HG02588 (cell line): ENCODE results near the gene LRRC36.

Experiments
- ATAC-seq: cut with Tn5 transposase; IDR thresholded peaks from one replicate; pipeline ENCODE4 v1.9.1; 2021; ENCODE audit warnings: mild to moderate bottlenecking, moderate library complexity; ENCODE audit not compliant: unreplicated experiment

LRRC36 gene

DNA sequence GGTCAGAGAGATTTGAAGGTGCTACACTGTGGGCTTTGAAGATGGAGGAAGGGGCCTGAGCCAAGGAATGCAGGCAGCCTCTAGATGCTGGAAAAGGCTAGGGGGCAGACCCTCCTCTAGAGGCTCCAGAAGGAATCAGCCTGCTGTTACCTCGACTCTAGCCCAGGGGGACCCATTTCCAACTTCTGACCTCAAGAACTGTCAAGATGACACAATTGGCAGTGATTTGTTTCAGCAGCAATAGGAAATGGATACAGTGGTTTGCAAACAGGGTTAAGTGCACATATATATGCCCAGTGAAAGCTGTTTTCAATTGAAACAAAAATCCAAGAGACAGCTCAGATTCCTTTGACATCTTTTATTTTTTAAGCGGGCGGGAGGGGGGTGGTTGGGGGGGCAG lies 93.3 kb downstream of the LRRC36 start:
- no peak for ATAC-seq

DNA sequence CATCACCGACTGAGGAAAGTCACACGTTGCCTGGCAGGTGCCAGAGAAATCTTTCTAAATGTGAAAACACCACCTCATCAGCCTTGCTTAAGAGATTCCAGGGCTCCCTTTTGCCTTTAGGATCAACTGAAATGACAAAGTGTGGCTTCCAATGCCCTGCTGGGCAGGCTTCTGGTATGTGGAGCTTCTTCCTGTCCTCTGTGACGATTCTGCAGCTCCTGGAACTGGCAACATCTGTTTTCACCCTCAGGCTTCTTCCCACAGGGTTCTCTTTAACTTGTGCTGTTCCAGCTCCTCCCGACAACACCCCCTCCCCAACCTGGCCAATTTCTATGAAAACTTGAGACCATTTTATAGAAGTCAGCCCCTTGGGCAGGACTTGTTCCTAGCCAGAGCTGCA lies 94.4 kb downstream of the LRRC36 start:
- no peak for ATAC-seq

DNA sequence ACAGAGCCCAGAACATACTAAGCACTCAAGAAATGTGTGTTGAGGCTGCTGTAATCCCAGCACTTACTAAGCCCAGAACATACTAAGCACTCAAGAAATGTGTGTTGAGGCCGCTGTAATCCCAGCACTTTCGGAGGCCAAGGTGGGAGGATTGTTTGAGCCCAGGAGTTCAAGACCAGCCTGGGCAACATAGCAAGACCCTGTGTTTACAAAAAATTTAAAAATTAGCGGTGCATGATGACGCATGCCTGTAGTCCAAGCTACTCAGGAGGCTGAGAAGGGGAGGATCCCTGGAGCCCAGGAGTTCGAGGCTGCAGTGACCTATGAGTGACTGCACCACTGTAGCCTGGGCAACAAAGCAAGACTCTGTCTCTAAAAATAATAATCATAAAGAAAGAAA lies 96.4 kb downstream of the LRRC36 start:
- no peak for ATAC-seq

DNA sequence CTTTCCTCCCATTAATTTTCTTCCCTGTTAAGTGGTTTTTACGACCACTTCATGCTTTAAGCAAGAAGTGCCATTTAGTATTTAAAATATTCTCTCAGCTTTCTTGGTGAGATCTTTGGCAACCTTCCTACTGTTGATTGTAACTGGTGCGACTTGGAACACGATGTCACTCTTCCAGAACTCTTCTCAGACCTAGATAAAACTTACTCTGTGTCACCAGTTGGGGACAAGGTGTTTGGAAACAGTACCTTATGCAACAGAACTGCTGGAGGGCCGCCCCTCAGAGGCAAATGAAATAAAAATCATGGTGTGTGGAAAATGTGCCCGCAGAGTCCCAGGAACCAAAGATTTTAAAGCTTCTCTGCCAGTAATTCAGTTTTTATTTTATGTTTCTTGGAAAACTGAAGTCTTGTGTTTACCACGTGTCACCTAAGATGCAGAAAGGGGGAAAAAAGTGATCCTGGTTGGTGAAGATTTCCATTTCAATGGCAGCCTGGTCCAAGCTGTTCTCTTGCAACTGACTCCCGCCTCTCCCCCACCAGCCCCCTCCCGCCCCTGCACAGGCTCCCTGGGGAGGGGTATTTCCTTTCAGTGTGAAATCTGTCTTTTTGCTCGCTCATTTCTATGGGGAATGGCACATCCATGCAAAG lies 97.1 kb downstream of the LRRC36 start:
- no peak for ATAC-seq

DNA sequence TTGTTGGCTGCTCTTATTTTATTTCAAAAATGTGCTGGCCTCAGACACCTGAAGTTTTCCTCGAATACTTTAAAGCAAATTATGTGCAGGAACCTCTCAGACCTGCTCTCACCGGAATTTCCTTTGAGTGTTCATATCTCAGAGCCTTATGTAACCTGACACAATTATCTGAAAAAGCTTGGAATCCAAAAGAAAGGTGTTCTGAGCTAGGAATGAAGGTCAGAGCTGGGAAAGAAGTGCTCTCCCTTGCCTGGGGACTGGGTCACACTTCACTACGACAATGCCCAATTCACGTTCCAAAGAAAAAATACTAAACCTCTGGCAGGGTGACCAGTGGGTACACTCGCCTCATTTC lies 97.6 kb downstream of the LRRC36 start:
- ATAC-seq = no peak

DNA sequence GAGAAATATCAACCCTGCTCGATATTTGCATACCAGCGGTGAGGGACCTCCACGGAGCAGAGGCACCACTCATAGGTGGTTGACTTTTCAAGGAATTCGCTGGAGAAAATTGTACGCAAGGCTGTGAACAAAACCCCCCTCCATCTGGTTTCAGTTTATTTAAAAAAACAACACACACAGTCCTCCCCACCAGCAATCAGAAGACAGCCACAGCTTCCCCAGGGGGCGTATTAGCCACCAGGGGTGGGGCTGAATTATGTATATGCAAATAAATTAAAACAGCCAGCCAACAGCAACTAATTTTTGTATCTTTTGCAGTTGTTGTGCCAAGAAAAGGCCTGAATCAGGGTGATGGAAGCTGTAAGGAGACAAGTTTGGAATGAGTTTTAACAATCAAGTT lies 98.4 kb downstream of the LRRC36 start:
- ATAC-seq = no peak

DNA sequence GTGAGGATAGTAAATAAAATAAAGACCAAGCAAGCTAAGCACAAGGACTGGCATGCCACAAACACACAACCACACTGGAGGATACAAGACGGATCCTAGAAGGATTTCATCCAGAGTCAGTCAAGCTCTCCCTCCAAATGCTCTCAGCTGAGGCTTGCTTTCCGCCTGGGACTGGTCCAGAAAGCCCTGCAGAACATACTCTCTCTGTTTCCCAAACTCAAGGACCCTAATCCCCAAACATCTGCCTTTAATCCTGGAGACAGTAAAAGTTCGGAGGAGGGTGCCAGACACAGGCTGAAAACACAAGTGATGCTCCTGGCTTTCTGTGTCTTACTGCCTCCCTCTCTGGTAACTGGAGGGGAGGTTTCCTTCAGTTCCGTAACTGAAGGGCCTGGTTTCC lies 99.0 kb downstream of the LRRC36 start:
- ATAC-seq = no peak

DNA sequence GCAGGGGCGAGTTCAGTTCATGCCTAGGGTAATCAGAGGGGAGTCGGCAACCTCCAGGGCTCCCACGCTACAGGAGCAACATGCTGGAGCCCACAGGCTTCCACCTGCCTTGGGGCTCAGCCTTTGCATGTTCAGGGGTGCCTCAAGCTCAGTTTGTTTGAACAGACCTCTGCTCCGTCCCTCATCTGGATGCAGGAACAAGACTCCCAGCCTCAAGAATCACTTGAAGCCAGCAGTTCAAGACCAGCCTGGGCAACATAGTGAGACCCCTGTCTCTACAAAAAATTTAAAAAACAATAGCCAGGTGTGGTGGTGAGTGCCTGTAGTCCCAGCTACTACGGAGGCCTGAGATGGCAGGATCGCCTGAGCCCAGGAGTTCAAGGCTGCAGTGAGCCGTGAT lies 99.4 kb downstream of the LRRC36 start:
- no peak for ATAC-seq

DNA sequence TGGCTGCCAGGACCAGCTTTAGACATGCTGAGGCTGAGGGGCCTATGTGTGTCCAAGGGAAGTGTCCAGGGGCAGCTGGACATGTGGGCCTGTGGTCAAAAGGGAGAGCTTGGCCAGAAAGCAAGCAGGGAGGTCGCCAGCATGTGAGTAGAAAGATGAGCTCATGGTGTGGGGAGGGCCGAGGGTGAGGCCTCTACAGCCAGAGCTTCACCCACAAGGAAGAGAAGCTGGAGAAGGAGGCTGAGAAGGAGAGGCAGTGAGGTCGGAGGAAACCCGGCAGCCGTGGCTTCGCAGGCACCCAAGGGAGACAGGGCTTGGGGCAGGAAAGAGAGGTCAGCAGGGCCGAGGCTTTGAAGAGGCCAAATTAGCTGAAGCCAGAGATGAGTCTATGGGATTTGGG lies 100.3 kb downstream of the LRRC36 start:
- no peak for ATAC-seq

DNA sequence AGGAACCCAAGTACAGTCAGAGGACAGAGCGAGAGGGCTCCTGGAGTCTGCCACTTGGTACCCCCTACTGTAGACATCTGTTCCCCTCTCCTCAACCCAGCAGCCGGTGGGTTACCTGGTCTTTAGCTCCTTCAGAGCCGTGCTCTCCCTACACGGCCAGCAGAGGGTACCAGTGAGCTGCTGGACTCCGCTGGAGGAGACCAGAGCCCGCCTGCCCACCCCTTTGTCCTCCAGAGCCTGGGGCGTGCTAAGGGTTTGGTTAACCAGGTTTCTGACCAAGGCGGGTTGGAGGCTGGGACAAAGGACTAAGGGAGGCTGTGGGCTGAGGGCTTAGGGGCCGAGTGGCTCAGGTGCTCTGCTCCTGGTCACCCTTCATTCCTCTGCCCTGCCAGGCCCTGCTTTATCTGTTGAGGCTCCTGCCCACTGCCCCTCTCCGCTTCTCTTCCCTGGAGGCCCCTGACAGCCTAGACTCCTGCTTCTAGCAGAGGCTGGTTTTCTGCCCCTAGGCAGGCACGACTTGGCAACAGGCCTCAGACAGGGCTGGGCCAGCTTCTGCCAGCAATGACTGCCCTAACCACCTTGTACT lies 101.6 kb downstream of the LRRC36 start:
- ATAC-seq = no peak

DNA sequence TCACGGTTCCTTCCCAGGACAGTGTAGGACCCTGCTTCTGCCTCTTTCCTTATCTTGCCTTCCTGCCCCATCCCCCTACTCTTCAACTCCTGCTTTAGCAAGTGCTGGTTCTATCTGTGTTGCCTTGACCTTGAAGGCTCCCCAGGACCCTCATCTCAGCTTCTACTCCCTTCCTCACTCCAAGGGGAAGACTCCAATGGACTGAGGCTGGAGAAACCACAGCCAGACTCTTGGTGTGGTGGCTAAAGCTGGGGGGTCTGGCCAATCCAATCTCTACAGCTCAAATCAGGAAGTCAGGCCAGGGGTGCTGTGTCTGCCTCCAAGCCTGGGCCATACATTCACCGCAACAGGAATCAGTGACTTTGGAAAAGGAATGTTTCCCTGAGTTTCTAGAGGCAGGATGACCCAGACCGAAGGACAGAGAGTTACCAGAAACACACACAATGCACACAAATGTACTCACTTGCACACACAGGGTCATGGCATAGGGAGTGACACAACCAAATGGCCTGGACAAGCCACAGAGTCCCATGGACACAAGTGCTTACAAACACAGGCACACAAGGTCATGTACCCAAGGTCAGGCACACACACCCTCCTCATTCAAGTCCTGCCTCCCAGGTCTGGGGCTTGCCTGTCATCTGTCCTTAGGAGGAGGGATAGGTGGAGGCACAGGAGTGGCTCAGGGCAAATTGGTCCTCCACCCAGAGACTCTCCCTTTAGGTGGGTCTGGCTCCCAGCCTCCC lies 102.6 kb downstream of the LRRC36 start:
- no peak for ATAC-seq

DNA sequence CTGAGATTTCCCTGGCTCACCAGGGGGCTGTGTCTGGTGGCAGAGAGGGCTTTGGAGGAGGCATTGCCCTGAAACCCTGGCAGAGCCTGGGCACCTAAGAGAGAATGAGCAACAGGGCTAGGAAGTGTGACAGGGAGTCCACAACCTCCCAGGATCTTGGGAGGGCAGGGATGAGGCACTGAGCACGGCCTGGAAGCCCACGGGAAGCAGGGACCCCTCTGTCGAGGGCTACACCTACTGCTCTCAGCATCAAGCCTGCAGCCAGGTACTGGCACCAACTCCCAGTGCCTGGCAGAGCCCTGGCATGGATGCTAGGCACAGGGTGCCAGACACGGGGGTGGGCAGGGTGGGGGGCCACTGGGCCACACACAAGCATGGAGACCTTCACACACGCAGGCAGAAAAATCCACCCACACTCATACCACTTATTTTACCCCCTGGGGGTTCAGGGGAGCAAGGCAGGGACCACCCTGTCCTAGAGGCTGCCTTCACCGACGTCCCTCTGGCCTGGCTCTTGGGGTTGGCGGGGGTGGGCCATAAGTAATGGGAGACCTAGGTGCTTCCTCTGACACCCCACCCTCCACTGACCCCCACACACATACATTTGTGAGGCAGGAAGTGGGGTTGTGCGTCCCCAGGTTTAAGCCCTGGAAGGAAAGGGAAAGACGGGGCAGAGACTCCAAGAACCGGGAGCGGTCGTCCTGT lies 103.3 kb downstream of the LRRC36 start:
- no peak for ATAC-seq

DNA sequence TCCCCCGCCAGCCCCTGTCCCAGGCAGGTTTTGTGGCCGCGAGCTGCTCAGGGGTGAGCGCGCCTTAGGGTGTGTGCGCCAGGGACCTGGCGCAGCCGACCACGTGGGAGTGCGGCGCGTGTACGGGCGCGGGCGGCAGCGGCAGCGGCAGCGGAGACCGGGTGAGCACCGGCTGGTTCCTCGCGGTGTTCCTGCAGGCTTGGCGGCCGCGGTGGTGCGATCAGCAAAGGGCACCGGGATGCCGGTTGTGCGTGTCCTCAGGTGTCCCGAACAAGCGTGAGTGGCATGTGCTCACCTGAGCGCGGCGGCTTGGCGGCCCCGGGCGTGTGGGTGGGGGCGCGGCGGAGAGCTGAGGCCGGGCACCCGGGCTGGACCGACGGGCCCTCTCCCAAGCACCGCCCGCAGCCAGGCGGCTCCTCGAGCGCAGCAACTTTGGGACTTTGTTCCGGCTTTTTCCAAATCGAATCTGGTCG lies 103.9 kb downstream of the LRRC36 start:
- no peak for ATAC-seq

DNA sequence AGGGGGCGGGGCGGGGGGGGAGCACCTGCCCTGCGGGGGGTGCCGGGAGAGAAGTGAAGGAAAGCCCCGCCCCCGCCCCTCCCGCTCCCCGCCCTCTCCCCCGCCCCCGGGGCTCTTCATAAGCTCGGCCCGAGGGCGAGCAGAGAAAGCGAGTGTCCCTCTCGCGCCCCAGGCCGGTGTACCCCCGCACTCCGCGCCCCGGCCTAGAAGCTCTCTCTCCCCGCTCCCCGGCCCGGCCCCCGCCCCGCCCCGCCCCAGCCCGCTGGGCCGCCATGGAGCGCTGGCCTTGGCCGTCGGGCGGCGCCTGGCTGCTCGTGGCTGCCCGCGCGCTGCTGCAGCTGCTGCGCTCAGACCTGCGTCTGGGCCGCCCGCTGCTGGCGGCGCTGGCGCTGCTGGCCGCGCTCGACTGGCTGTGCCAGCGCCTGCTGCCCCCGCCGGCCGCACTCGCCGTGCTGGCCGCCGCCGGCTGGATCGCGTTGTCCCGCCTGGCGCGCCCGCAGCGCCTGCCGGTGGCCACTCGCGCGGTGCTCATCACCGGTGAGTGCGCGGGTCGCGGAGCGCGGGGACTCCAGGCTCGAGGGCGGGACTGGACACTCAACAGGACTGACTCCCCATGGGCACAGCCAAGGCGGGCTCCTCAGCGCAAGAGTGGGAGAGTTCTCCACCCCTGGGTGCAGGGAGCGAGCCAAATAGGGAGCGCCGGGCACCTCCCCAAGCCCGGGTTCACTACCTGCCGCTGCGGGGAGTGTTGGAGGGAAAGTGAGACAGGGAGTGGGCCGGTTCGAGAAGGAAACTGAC lies 104.6 kb downstream of the LRRC36 start, which contains the start of gene HSD11B2:
HSD11B2 (plus strand) TSS at position 145 of the 798 bp plus-strand sequence; CDS start at position 273, 128 bp downstream.
- no peak for ATAC-seq

DNA sequence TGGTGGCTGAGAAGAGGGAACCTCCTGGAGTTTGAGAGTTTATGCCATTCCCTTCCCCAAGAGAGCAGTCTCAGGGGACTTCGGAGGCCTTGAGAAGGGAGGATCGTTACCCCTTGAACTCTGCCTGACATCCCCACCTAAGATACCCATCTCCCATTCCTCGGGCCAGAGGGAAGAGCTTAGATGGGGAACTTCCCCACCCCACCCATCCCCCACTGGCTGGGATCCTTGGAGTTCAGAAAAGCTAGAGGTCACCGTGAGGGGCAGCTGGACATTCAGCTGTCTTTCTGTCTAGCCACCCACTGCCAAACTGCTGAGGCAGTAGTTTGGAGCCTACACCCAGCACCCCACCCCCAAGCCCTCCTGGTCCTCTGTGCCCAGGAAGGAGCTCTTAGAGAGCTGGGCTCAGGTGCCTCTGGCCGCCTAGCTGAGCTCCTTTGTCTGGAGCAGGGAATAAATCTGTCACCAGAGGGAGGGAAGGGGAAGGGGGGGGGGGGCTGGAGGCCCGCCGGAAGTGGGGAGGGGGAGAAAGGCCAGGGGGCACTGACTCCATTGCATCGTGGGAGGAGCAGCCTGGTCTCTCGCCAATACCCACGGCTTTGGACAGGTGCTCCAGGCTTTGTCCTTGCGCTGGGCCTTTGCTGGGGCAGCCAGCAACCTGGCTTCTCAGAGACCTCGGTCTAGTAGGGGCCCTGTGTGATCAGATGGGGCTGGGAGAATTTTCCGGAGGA lies 105.3 kb downstream of the LRRC36 start:
- no peak for ATAC-seq

DNA sequence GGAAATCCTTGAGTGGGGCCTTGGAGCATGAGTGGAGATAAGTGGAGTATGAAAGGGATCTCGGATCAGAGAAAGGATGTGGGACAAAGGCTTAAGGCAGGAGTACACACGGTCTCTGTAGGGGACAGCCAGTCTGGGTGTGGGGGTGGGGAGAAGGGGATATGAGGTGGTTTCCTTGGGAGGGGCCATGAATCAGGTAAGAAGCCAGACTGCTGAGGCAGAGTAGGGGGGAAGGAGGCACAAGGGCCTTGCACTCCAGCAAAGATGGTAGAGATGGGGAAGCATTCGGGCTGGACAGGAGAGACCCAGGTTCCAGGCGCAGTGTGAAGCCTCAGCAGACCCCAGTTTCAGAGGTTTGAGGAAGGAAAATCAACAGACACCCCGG lies 105.9 kb downstream of the LRRC36 start:
- ATAC-seq = no peak

DNA sequence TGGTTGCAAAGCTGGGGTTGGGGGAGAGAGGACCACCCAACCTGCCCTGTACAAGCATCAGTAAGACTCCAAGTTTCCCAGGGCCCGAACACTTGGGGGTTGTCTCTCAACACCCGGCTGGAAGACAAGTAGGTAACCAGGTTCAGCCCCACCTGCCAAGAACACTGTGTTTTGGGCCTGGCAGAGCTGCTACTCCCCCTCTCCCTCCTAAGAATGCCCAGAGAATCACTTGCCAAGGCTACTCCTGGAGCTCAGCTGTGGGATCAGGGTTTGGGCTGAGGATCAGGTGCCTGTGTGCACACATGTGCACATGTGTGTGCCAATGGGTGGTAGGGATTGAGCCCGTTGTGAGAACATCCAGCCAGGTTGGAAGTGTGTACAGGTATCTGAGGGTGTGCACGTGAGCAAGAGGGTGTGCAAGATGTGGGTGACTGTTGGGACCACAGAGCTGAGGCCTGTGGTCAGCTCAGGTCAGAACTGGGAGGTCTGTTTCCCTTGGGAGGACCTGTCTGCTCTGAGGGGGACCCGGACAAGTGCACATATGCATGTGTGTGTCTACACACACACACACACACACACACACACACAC lies 106.6 kb downstream of the LRRC36 start:
- no peak for ATAC-seq
